Body of pancreas (tissue), 4 donors: Measurements from ENCODE around the gene SMC5.

ENCODE experiments used
- CTCF ChIP-seq, 7 experiments: fragments of 450-650 bp in 4 of 7; fragments of 200-600 bp in 3 of 7; sonication (generic) in 3 of 7; IDR thresholded peaks; one replicate each; pipeline ENCODE4 v1.5.1; 2016 to 2019; ENCODE audit warnings: antibody characterized with exemption in 7 of 7
- POLR2A ChIP-seq, 3 donors: fragments of 450-650 bp; IDR thresholded peaks; one replicate each; pipeline ENCODE4 v1.6.1; 2016; ENCODE audit warnings: antibody characterized with exemption in 3 of 3, mild to moderate bottlenecking in 2 of 3

GRCh38 chr9:70258692-70259511 is at the start of gene SMC5:
- TF ChIP-seq POLR2A (IDR thresholded peaks at IDR 0.05): peak; percentile 97 to 99 (median 98)
- peak in 1 of 7 experiments; percentile 1 for TF ChIP-seq CTCF (IDR thresholded peaks at IDR 0.05)
